HepG2 (cell line): ENCODE data around the gene DCC. TPM values are rescaled to one million over a fixed set of nuclear protein-coding genes. Genes with fewer than 3 reads are reported as not detected.

Source experiments
- ATAC-seq: fragments of 200-7000 bp; cut with Tn5 transposase; 3 replicates; pipeline ENCODE4 v1.9.1; 2020; ENCODE audit warnings: mild to moderate bottlenecking, moderate library complexity
- BruUV-seq: library from RNA; stranded (reverse); fragments of 400-500 nt; replicated peaks from 2 replicates; lab custom pipeline; 2021; lab: Mats Ljungman, UMichigan
- CTCF ChIA-PET: fragments of 300-600 bp; formaldehyde crosslinking; extraction: SDS; loops from one replicate; lab custom pipeline; 2021; ENCODE audit warnings: low total read pairs, inconsistent platforms, low intra/inter-chr PET ratio; lab: Yijun Ruan, JAX
- POLR2A ChIA-PET: fragments of 350-600 bp; sonication (Branson Sonifier 250); formaldehyde crosslinking; loops from one replicate; lab custom pipeline; 2020; ENCODE audit warnings: antibody characterized with exemption, inconsistent platforms; lab: Yijun Ruan, JAX
- DNase-seq: peaks from one replicate; pipeline ENCODE4 v3.0.0-alpha.2; 2015; ENCODE audit warnings: low spot score
- FAIRE-seq: peaks from 3 replicates; lab custom pipeline; 2011; peaks lifted over from hg19 to GRCh38; lab: Jason Lieb, UNC
- H2AFZ ChIP-seq: one replicate; pipeline ENCODE4 v1.6.1; 2011; ENCODE audit warnings: low read length, inconsistent platforms
- H3K27ac ChIP-seq: fragments of 300-600 bp; 3 replicates; pipeline ENCODE4 v1.8.0; 2011; ENCODE audit warnings: mixed run types, mild to moderate bottlenecking, mixed read lengths, low read length, inconsistent platforms; ENCODE audit not compliant: insufficient read depth; ENCODE audit errors: extremely low read length
- H3K27me3 ChIP-seq, 2 experiments: fragments of 200-600 bp in 1 of 2; 2 replicates in 1 of 2; 3 replicates in 1 of 2; pipeline versions ENCODE4 v1.6.0 to v1.8.0; 2011; ENCODE audit warnings: low read length in 2 of 2, mild to moderate bottlenecking in 2 of 2, moderate library complexity in 2 of 2, inconsistent platforms in 1 of 2; ENCODE audit not compliant: insufficient read depth in 2 of 2, control insufficient read depth in 1 of 2
- H3K36me3 ChIP-seq, 2 experiments: fragments of 200-600 bp in 1 of 2; replicated peaks in 1 of 2; 2 replicates in 1 of 2; 3 replicates in 1 of 2; pipeline versions ENCODE4 v1.5.1 to v1.8.0; 2011; ENCODE audit warnings: low read length in 2 of 2, inconsistent platforms in 1 of 2; ENCODE audit not compliant: insufficient read depth in 2 of 2, control insufficient read depth in 1 of 2
- H3K4me1 ChIP-seq: 2 replicates; pipeline ENCODE4 v1.5.1; 2012; ENCODE audit warnings: low read length, inconsistent platforms; ENCODE audit not compliant: insufficient read depth
- H3K4me2 ChIP-seq: 2 replicates; pipeline ENCODE4 v1.6.0; 2011; ENCODE audit warnings: low read depth, low read length, inconsistent platforms
- H3K4me3 ChIP-seq, 3 experiments: fragments of 200-600 bp in 1 of 3; sonication (generic), shearing (Covaris generic) in 1 of 3; replicated peaks in 1 of 3; 2 replicates each; pipeline ENCODE4 v1.5.1; 2011 to 2016; ENCODE audit warnings: low read length in 3 of 3, inconsistent platforms in 2 of 3, low read depth in 2 of 3, mild to moderate bottlenecking in 2 of 3, control low read depth in 1 of 3, mixed read lengths in 1 of 3; ENCODE audit not compliant: insufficient read depth in 1 of 3
- H3K79me2 ChIP-seq: one replicate; pipeline ENCODE4 v1.6.1; 2011; ENCODE audit warnings: low read length, inconsistent platforms; ENCODE audit not compliant: insufficient read depth
- H3K9ac ChIP-seq: 2 replicates; pipeline ENCODE4 v1.6.0; 2011; ENCODE audit warnings: mild to moderate bottlenecking, low read depth, low read length, inconsistent platforms; ENCODE audit not compliant: insufficient read depth
- H3K9me3 ChIP-seq: 2 replicates; pipeline ENCODE4 v1.5.1; 2012; ENCODE audit warnings: mild to moderate bottlenecking, low read length
- H4K20me1 ChIP-seq: 2 replicates; pipeline ENCODE4 v1.6.0; 2011; ENCODE audit warnings: inconsistent platforms, mild to moderate bottlenecking, low read length, moderate library complexity; ENCODE audit not compliant: insufficient read depth
- ATF1 ChIP-seq: IDR thresholded peaks from 2 replicates; pipeline ENCODE4 v1.6.1; 2016; ENCODE audit warnings: mild to moderate bottlenecking, control low read depth
- KMT2B ChIP-seq: IDR thresholded peaks from 2 replicates; pipeline ENCODE4 v1.6.1; 2016; ENCODE audit warnings: missing genetic modification reagents, missing compliant biosample characterization
- MAFF ChIP-seq: IDR thresholded peaks from 2 replicates; pipeline ENCODE4 v1.6.1; 2011; ENCODE audit warnings: low read depth, low read length, improper control_type of control experiment
- MAFK ChIP-seq, 2 experiments: IDR thresholded peaks in 1 of 2; conservative IDR thresholded peaks in 1 of 2; 2 replicates each; pipeline ENCODE4 v1.6.1; 2011; ENCODE audit warnings: improper control_type of control experiment in 2 of 2, low read length in 2 of 2
- TFE3 ChIP-seq: IDR thresholded peaks from 2 replicates; pipeline ENCODE4 v1.6.1; 2016
- YY1 ChIP-seq: IDR thresholded peaks from 2 replicates; pipeline ENCODE4 v1.6.1; 2011; ENCODE audit warnings: low read length, low read depth, moderate library complexity, mild to moderate bottlenecking; ENCODE audit not compliant: insufficient read depth, insufficient replicate concordance
- ZBTB34 ChIP-seq: sonication (generic); formaldehyde crosslinking; IDR thresholded peaks from 2 replicates; pipeline ENCODE4 v1.8.0; 2022; ENCODE audit warnings: mild to moderate bottlenecking, missing genetic modification reagents
- ZNF772 ChIP-seq: sonication (generic); formaldehyde crosslinking; IDR thresholded peaks from 2 replicates; pipeline ENCODE4 v1.5.0; 2020; ENCODE audit warnings: mild to moderate bottlenecking, missing genetic modification reagents
- in situ Hi-C: cut with HindIII; loops from 2 replicates; pipeline ENCODE4 v1.10.0; 2017; ENCODE audit warnings: low pct_unique_long_range_greater_than_20kb; ENCODE audit not compliant: extremely low pct_ligation_motif_present
- intact Hi-C: fragments of 100-400 bp; cut with micrococcal nuclease; formaldehyde crosslinking; loops from one replicate; pipeline ENCODE4 v1.10.0; 2022; ENCODE audit not compliant: unreplicated experiment
- polyA plus RNA-seq, 8 experiments: library from polyadenylated mRNA; depleted of rRNA in 3 of 8; stranded (reverse) in 7 of 8; unstranded in 1 of 8; fragments of >200 nt; fragmentation: Illumina TruSeq in 4 of 8; extraction: Trizol in 4 of 8; gene quantifications; 2 replicates each; pipeline versions ENCODE4 v1.2.1 to v1.2.3, GENCODE V29; 2011 to 2016; ENCODE audit warnings: low read depth in 4 of 8, missing spikeins in 1 of 8, mixed read lengths in 1 of 8; ENCODE audit not compliant: insufficient read depth in 1 of 8
- total RNA-seq, 5 experiments: library from RNA; depleted of rRNA; stranded (reverse); fragments of >200 nt; fragmentation: Illumina TruSeq; extraction: Trizol; gene quantifications; 2 replicates each; pipeline ENCODE4 v1.2.3, GENCODE V29; 2016; ENCODE audit warnings: low read depth in 1 of 5

DCC gene
- total and polyA plus RNA-seq, 2 of the 13 experiments (the other 11 are each of a cell fraction or from before 2014, with no cell fraction given): not detected

- Histone ChIP-seq H3K27ac (no peak overlapping the region), H3K36me3 (no peaks in the 10 kb centered on the region), H4K20me1 (no peaks in the 10 kb centered on the region)
- POLR2A ChIA-PET: no interaction called here
- DNase-seq: no peak
- no peak for TF ChIP-seq TFE3 (CRISPR knock-in tag)
- peak; percentile 75 for TF ChIP-seq MAFF
- no peak for TF ChIP-seq ATF1
- TF ChIP-seq KMT2B (CRISPR knock-in tag): no peak
- no peak for TF ChIP-seq ZBTB34 (CRISPR knock-in tag)
- no peak for TF ChIP-seq YY1
- no peak for TF ChIP-seq ZNF772
- TF ChIP-seq MAFK (conservative IDR thresholded peaks at IDR 0.05 in 1 of 2, IDR thresholded peaks at IDR 0.05 in 1 of 2; ENCODE audit: low read length in 2 of 2): peak; percentile 53 to 76; a peak in 3 of 4 replicates
- TF ChIP-seq, all 625 proteins: peak for 2
- no TSS peak for BruUV-seq
- Histone ChIP-seq H3K79me2 (no peaks in the 10 kb centered on the region), H3K4me3 (no peak overlapping the region), H3K4me2 (no peak overlapping the region), H3K9ac (no peak overlapping the region), H3K9me3 (no peaks in the 10 kb centered on the region), H3K27me3 (no peaks in the 10 kb centered on the region), H3K4me1 (no peaks in the 10 kb centered on the region), H2AFZ (no peak overlapping the region)
- ATAC-seq: no peak
- CTCF ChIA-PET: no interaction called here
- no peak for FAIRE-seq
- intact Hi-C loops (no loop called here), in situ Hi-C loops (no loop called here)
Observed at GRCh38 chr18:52322307-52322706, 17.7 kb upstream of the DCC start.
